HEK293 (cell line): Measurements from ENCODE around the gene CCDC51.
"Not testable (repeated sequence)": the region's sequence is repeated elsewhere in the genome, so short reads cannot be mapped to it uniquely, and the experiment has no call there.

Experiments
- KLF16 ChIP-seq: fragments of 450-650 bp; formaldehyde crosslinking; IDR thresholded peaks from 2 replicates; pipeline ENCODE4 v1.5.1; 2017; ENCODE audit warnings: missing biosample characterization, missing genetic modification characterization
- MYNN ChIP-seq: fragments of 450-650 bp; formaldehyde crosslinking; IDR thresholded peaks from 2 replicates; pipeline ENCODE4 v1.5.1; 2016; ENCODE audit warnings: missing biosample characterization, missing genetic modification characterization, borderline replicate concordance
- TCF7L2 ChIP-seq: IDR thresholded peaks from 2 replicates; pipeline ENCODE4 v1.6.1; 2011; ENCODE audit warnings: low read depth, mild to moderate bottlenecking, inconsistent platforms, low read length, moderate library complexity, borderline replicate concordance
- YY1 ChIP-seq: fragments of 450-650 bp; formaldehyde crosslinking; IDR thresholded peaks from 2 replicates; pipeline ENCODE4 v1.5.1; 2018; ENCODE audit warnings: missing biosample characterization, missing genetic modification characterization
- ZNF510 ChIP-seq: fragments of 450-650 bp; formaldehyde crosslinking; IDR thresholded peaks from 2 replicates; pipeline ENCODE4 v1.5.1; 2018; ENCODE audit warnings: mild to moderate bottlenecking, missing genetic modification characterization, missing biosample characterization; ENCODE audit not compliant: insufficient replicate concordance
- TF ChIP-seq, protein P1 (sequence below): fragments of 450-650 bp; formaldehyde crosslinking; conservative IDR thresholded peaks from 2 replicates; pipeline ENCODE4 v1.5.1; 2016; ENCODE audit warnings: low read depth, missing biosample characterization, missing genetic modification characterization
- TF ChIP-seq, protein P2 (sequence below): fragments of 450-650 bp; formaldehyde crosslinking; IDR thresholded peaks from 2 replicates; pipeline ENCODE4 v1.5.1; 2016; ENCODE audit warnings: missing biosample characterization, missing genetic modification characterization

DNA sequence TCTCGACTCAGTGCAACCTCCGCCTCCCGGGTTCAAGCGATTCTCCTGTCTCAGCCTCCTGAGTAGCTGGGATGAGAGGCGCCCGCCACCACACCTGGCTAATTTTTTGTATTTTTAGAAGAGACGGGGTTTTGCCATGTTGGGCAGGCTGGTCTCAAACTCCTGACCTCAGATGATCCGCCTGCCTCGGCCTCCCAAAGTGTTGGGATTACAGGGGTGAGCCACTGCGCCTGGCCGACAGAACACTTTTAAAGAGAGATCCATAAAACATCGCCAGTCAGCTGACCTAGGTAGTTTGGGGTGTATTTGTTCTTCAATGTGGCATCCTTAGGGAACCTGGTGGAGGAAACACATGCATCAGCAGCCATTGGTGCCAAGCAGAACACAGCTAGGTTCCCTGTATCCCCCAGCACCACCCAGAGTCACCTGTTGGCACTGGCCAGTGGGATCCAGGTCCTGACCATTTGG, 38.5 kb downstream of the CCDC51 start:
- TF ChIP-seq, protein P1, sequence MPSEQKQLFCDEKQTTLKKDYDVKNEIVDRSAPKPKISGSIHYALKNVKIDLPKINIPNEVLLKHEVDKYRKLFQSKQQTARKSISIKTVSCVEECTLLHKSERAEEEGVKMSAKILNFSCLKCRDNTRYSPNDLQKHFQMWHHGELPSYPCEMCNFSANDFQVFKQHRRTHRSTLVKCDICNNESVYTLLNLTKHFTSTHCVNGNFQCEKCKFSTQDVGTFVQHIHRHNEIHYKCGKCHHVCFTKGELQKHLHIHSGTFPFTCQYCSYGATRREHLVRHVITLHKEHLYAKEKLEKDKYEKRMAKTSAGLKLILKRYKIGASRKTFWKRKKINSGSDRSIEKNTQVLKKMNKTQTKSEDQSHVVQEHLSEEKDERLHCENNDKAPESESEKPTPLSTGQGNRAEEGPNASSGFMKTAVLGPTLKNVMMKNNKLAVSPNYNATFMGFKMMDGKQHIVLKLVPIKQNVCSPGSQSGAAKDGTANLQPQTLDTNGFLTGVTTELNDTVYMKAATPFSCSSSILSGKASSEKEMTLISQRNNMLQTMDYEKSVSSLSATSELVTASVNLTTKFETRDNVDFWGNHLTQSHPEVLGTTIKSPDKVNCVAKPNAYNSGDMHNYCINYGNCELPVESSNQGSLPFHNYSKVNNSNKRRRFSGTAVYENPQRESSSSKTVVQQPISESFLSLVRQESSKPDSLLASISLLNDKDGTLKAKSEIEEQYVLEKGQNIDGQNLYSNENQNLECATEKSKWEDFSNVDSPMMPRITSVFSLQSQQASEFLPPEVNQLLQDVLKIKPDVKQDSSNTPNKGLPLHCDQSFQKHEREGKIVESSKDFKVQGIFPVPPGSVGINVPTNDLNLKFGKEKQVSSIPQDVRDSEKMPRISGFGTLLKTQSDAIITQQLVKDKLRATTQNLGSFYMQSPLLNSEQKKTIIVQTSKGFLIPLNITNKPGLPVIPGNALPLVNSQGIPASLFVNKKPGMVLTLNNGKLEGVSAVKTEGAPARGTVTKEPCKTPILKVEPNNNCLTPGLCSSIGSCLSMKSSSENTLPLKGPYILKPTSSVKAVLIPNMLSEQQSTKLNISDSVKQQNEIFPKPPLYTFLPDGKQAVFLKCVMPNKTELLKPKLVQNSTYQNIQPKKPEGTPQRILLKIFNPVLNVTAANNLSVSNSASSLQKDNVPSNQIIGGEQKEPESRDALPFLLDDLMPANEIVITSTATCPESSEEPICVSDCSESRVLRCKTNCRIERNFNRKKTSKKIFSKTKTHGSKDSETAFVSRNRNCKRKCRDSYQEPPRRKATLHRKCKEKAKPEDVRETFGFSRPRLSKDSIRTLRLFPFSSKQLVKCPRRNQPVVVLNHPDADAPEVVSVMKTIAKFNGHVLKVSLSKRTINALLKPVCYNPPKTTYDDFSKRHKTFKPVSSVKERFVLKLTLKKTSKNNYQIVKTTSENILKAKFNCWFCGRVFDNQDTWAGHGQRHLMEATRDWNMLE: not testable (repeated sequence)
- TF ChIP-seq TCF7L2; ZNF510 (tag by site-specific recombination); MYNN; YY1 (tag by site-specific recombination); KLF16 (tag by site-specific recombination): not testable (repeated sequence)
- TF ChIP-seq, protein P2, sequence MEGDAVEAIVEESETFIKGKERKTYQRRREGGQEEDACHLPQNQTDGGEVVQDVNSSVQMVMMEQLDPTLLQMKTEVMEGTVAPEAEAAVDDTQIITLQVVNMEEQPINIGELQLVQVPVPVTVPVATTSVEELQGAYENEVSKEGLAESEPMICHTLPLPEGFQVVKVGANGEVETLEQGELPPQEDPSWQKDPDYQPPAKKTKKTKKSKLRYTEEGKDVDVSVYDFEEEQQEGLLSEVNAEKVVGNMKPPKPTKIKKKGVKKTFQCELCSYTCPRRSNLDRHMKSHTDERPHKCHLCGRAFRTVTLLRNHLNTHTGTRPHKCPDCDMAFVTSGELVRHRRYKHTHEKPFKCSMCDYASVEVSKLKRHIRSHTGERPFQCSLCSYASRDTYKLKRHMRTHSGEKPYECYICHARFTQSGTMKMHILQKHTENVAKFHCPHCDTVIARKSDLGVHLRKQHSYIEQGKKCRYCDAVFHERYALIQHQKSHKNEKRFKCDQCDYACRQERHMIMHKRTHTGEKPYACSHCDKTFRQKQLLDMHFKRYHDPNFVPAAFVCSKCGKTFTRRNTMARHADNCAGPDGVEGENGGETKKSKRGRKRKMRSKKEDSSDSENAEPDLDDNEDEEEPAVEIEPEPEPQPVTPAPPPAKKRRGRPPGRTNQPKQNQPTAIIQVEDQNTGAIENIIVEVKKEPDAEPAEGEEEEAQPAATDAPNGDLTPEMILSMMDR (tag by site-specific recombination): not testable (repeated sequence)
